Testis (tissue), 2 donors: ENCODE data around the gene CXCL6.

Source experiments
- POLR2A ChIP-seq: fragments of 450-650 bp; IDR thresholded peaks from one replicate; pipeline ENCODE4 v1.6.1; 2017; ENCODE audit warnings: antibody characterized with exemption, mild to moderate bottlenecking, moderate library complexity
- TF ChIP-seq, protein P1 (sequence below), 3 experiments: fragments of 450-650 bp in 2 of 3; fragments of 200-600 bp in 1 of 3; sonication (generic) in 1 of 3; IDR thresholded peaks; one replicate each; pipeline ENCODE4 v1.5.1; 2016 to 2019; ENCODE audit warnings: antibody characterized with exemption in 3 of 3, mild to moderate bottlenecking in 2 of 3, moderate library complexity in 1 of 3

GRCh38 chr4:73864365-73864764 is 27.9 kb downstream of the CXCL6 start:
- TF ChIP-seq, protein P1, sequence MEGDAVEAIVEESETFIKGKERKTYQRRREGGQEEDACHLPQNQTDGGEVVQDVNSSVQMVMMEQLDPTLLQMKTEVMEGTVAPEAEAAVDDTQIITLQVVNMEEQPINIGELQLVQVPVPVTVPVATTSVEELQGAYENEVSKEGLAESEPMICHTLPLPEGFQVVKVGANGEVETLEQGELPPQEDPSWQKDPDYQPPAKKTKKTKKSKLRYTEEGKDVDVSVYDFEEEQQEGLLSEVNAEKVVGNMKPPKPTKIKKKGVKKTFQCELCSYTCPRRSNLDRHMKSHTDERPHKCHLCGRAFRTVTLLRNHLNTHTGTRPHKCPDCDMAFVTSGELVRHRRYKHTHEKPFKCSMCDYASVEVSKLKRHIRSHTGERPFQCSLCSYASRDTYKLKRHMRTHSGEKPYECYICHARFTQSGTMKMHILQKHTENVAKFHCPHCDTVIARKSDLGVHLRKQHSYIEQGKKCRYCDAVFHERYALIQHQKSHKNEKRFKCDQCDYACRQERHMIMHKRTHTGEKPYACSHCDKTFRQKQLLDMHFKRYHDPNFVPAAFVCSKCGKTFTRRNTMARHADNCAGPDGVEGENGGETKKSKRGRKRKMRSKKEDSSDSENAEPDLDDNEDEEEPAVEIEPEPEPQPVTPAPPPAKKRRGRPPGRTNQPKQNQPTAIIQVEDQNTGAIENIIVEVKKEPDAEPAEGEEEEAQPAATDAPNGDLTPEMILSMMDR (IDR thresholded peaks at IDR 0.05) = no peak
- no peak for TF ChIP-seq POLR2A
